H7 (cell line): ENCODE data around the gene BAZ1A. TPM values are rescaled to one million over a fixed set of nuclear protein-coding genes. Genes with fewer than 3 reads are reported as not detected.
"Not testable (repeated sequence)": the region's sequence is repeated elsewhere in the genome, so short reads cannot be mapped to it uniquely, and the experiment has no call there.

Experiments
- DNase-seq: peaks from one replicate; pipeline ENCODE4 v3.0.0; 2012
- H3K27me3 ChIP-seq: 2 replicates; pipeline ENCODE4 v1.6.0; 2011; ENCODE audit warnings: mild to moderate bottlenecking, low read length; ENCODE audit not compliant: control insufficient read depth, insufficient read depth
- H3K36me3 ChIP-seq: replicated peaks from 2 replicates; pipeline ENCODE4 v1.5.1; 2011; ENCODE audit warnings: low read length; ENCODE audit not compliant: control insufficient read depth, insufficient read depth
- H3K4me3 ChIP-seq: 2 replicates; pipeline ENCODE4 v1.5.1; 2011; ENCODE audit warnings: low read depth, mild to moderate bottlenecking, control low read depth, low read length, moderate library complexity; ENCODE audit not compliant: insufficient read depth
- total RNA-seq: library from RNA; depleted of rRNA; stranded (reverse); fragments of >200 nt; shearing (Covaris generic); gene quantifications from 2 replicates; pipeline ENCODE4 v1.2.3, GENCODE V29; 2014

Gene BAZ1A
- total RNA-seq, 1 experiment from 2014 or later, result 31.4 TPM

- Histone ChIP-seq H3K27me3 (no peaks in the 10 kb centered on the region), H3K4me3 (no peak overlapping the region), H3K36me3 (no peaks in the 10 kb centered on the region)
- DNase-seq, result no peak
Observed at GRCh38 chr14:34749408-34749807, 125.8 kb downstream of the BAZ1A start.

GRCh38 chr14:34742270-34743115 lies 132.7 kb downstream of the BAZ1A start:
- DNase-seq, result no peak
- no peak overlapping the region for H3K4me3 ChIP-seq

DNA sequence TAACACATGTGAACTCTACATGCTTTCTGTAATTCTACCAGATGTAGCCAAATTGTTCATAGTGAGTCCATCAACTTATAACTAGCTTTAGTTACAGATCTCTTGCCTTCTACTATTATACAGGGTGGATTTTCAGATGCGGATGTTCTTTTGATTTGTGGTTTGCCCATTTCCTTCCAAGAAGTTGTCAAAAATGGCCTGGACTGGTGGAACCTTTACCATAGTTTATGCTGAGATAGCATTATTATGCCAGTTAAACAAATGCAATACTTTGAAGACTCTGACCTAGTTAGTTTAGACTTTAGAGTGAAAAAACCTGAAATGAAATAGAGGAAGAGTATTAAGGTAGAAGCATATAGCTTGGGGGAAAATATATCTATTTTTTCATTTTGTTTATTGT lies 133.3 kb downstream of the BAZ1A start:
- Histone ChIP-seq H3K36me3 (no peaks in the 10 kb centered on the region), H3K4me3 (no peak overlapping the region), H3K27me3 (no peaks in the 10 kb centered on the region)
- no peak for DNase-seq

More at GRCh38 chr14:34742270-34743115, 132.7 kb downstream of the BAZ1A start:
- H3K27me3 ChIP-seq, result no peaks in the 10 kb centered on the region
- no peaks in the 10 kb centered on the region for H3K36me3 ChIP-seq

DNA sequence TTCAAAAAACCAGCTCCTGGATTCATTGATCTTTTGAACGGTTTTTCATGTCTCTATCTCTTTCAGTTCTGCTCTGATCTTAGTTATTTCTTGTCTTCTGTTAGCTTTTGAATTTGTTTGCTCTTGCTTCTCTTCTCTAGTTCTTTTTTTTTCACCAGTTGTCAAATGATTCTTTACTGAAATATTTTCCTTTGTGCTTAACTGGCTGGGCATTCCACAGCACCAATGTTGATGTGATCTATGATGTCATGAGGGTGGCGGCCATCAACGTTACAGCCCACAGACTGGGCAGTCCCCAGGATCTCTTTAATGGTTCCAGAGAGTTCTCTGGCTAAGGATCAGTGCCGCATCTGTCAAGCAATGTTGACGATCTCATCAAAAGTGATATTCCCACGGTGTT lies 135.0 kb downstream of the BAZ1A start:
- not testable (repeated sequence) for H3K36me3 ChIP-seq, H3K27me3 ChIP-seq, DNase-seq, H3K4me3 ChIP-seq

GRCh38 chr14:34737079-34737478 lies 138.1 kb downstream of the BAZ1A start:
- DNase-seq, H3K36me3 ChIP-seq: not testable (repeated sequence)

GRCh38 chr14:34733245-34733644 lies 141.9 kb downstream of the BAZ1A start:
- Histone ChIP-seq H3K27me3 (no peaks in the 10 kb centered on the region), H3K36me3 (no peaks in the 10 kb centered on the region), H3K4me3 (no peak overlapping the region)
- DNase-seq, result no peak

More at GRCh38 chr14:34737079-34737478, 138.1 kb downstream of the BAZ1A start:
- H3K4me3 ChIP-seq, H3K27me3 ChIP-seq: not testable (repeated sequence)

DNA sequence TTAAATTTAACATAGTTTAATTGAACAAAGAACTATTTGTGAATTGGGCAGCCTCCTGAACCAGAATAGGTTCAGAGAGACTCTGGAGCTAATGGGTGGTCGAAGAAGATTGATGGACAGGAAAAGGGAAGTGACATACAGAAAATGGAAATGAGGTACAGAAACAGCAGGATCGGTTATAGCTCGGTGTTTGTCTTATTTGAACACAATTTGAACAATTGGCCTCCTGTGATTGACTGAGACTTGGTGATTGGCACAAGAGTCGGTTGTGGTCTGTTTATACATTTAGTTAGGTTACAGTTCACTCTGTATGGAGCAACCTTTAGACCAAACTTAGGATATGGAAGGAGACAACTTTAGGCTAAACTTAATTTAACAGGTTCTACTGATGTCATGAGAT lies 142.4 kb downstream of the BAZ1A start:
- H3K4me3 ChIP-seq, result no peak overlapping the region
- DNase-seq, result no peak
- H3K36me3 ChIP-seq, result no peaks in the 10 kb centered on the region
- no peaks in the 10 kb centered on the region for H3K27me3 ChIP-seq

- H3K36me3 ChIP-seq, result no peaks in the 10 kb centered on the region
- no peak for DNase-seq
- H3K27me3 ChIP-seq, result no peaks in the 10 kb centered on the region
- no peak overlapping the region for H3K4me3 ChIP-seq
Observed at GRCh38 chr14:34723867-34724266, 151.3 kb downstream of the BAZ1A start.

GRCh38 chr14:34722723-34723545 lies 152.2 kb downstream of the BAZ1A start:
- no peak overlapping the region for H3K4me3 ChIP-seq
- no peaks in the 10 kb centered on the region for H3K27me3 ChIP-seq
- no peaks in the 10 kb centered on the region for H3K36me3 ChIP-seq
- DNase-seq, result peak; percentile 81

- Histone ChIP-seq H3K36me3 (no peaks in the 10 kb centered on the region), H3K4me3 (no peak overlapping the region), H3K27me3 (no peaks in the 10 kb centered on the region)
- DNase-seq, result no peak
Observed at GRCh38 chr14:34721129-34721528, 154.0 kb downstream of the BAZ1A start.

- Histone ChIP-seq H3K4me3 (no peak overlapping the region), H3K27me3 (peaks cover 5% of the 10 kb centered on the region; the same call in 1 of the 2 replicates), H3K36me3 (no peaks in the 10 kb centered on the region)
- no peak for DNase-seq
Observed at GRCh38 chr14:34718750-34719304, 156.3 kb downstream of the BAZ1A start.

GRCh38 chr14:34715127-34715863 lies 159.9 kb downstream of the BAZ1A start:
- Histone ChIP-seq H3K4me3 (peak overlapping the region; percentile 88; the same call in 1 of the 2 replicates), H3K27me3 (peaks cover 5% of the 10 kb centered on the region; the same call in 1 of the 2 replicates), H3K36me3 (peaks cover 1% of the 10 kb centered on the region; the same call in 1 of the 2 replicates)
- no peak for DNase-seq

DNA sequence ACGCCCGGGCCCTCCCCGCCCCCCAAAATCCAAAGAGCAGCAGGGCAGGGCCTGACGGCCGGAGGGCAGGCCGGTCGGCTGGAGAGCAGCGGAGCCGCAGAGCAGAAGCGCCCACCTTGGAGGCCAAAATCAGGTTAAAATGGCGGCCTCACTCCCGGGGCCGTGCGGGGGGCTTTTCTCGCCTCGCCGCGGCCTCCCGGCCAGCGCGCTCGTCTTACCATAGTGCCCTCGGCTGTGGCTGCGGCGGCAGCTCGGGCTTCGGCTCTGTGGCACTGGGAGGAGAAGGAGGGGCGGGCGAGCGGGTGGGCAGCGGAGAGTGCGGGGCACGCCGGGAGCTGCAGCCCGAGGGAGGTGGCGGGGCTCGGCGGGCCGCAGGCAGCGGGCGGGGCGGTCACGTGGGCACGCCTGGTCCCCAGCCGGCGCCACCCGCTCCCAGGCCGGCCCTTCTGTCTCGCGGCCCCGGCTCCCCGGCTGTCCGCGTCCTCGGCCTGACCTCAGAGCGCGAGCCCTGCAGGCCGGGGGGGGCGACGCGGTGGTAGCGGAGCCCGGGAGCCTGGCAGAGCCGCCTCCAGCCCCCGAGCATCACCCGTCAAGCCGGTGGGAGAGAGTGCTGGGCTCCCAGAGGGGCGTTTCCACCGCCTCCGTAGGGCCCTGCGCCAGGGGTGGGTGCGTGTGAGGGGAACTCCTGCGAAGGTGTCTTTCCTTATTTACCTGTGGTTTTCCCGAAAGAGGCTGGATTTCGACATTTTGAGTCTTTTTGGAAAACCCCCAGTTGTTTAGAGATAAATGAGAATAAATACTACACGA lies 160.6 kb downstream of the BAZ1A start, which contains the start of gene CFL2:
TSS of gene CFL2 (minus strand) at position 274 of the 807 bp plus-strand sequence. CDS start at position 221, 53 bp downstream.
- H3K36me3 ChIP-seq, result peaks cover 1% of the 10 kb centered on the region; the same call in 1 of the 2 replicates
- H3K4me3 ChIP-seq, result peak within 1 kb of the TSS; percentile 88
- DNase-seq, result peak; percentile 98
- peaks cover 5% of the 10 kb centered on the region; the same call in 1 of the 2 replicates for H3K27me3 ChIP-seq
